NCI-H748 (cell line): Measurements from ENCODE around the gene ITCH.
"Not testable (repeated sequence)": the region's sequence is repeated elsewhere in the genome, so short reads cannot be mapped to it uniquely, and the experiment has no call there.

Experiments
- DNase-seq: peaks from one replicate; lab custom pipeline; 2025; ENCODE audit not compliant: unreplicated experiment; lab: John Stamatoyannopoulos, UW

The ITCH gene

GRCh38 chr20:34449674-34450592 is 86.9 kb downstream of the ITCH start:
- no peak for DNase-seq

GRCh38 chr20:34452281-34452982 is 89.4 kb downstream of the ITCH start:
- DNase-seq = no peak

GRCh38 chr20:34458631-34459030 is 95.6 kb downstream of the ITCH start:
- no peak for DNase-seq

- no peak for DNase-seq
Measured at GRCh38 chr20:34459209-34459897, 96.3 kb downstream of the ITCH start.

GRCh38 chr20:34461779-34462087 is 98.7 kb downstream of the ITCH start:
- DNase-seq = no peak

GRCh38 chr20:34468951-34469350 is 105.9 kb downstream of the ITCH start:
- no peak for DNase-seq

- no peak for DNase-seq
Measured at GRCh38 chr20:34472246-34472925, 109.3 kb downstream of the ITCH start.

- DNase-seq = peak; percentile 19
Measured at GRCh38 chr20:34473262-34473883, 110.3 kb downstream of the ITCH start.

GRCh38 chr20:34475979-34476736 is 113.1 kb downstream of the ITCH start:
- peak; percentile 11 for DNase-seq

GRCh38 chr20:34479627-34480026 is 116.6 kb downstream of the ITCH start:
- DNase-seq = no peak

GRCh38 chr20:34482154-34482553 is 119.1 kb downstream of the ITCH start:
- DNase-seq = not testable (repeated sequence)

- DNase-seq = not testable (repeated sequence)
Measured at GRCh38 chr20:34483585-34484220, 120.6 kb downstream of the ITCH start.

- DNase-seq = no peak
Measured at GRCh38 chr20:34485068-34485634, 122.1 kb downstream of the ITCH start.

GRCh38 chr20:34491226-34491931 is 128.3 kb downstream of the ITCH start:
- DNase-seq = no peak

GRCh38 chr20:34491932-34492509 is 128.9 kb downstream of the ITCH start:
- no peak for DNase-seq

GRCh38 chr20:34493646-34494045 is 130.6 kb downstream of the ITCH start:
- DNase-seq = no peak

GRCh38 chr20:34495307-34495706 is 132.2 kb downstream of the ITCH start:
- DNase-seq = no peak

GRCh38 chr20:34495916-34496315 is 132.8 kb downstream of the ITCH start:
- no peak for DNase-seq
